DMS53 (cell line): ENCODE data around the gene THADA.
"Not testable (repeated sequence)": the region's sequence is repeated elsewhere in the genome, so short reads cannot be mapped to it uniquely, and the experiment has no call there.

Experiments used
- DNase-seq: peaks from one replicate; lab custom pipeline; 2025; lab: John Stamatoyannopoulos, UW

The THADA gene

GRCh38 chr2:43595603-43596412, at the start of gene THADA:
Gene THADA, minus strand, starts transcription at chr2:43596038. Its CDS starts 3,646 bp downstream, at chr2:43592392.
- DNase-seq: peak; percentile 100

GRCh38 chr2:43643680-43644079, 47.8 kb upstream of the THADA start:
- no peak for DNase-seq

- no peak for DNase-seq
Observed at GRCh38 chr2:43642363-43642762, 46.5 kb upstream of the THADA start.

GRCh38 chr2:43637030-43637803, 41.4 kb upstream of the THADA start, which contains the start of gene PLEKHH2:
Gene PLEKHH2, plus strand, starts transcription at chr2:43637260. Its CDS starts 7,414 bp downstream, at chr2:43644674.
- DNase-seq: peak; percentile 97

GRCh38 chr2:43636621-43637020, 40.8 kb upstream of the THADA start:
- DNase-seq: peak; percentile 88

- not testable (repeated sequence) for DNase-seq
Observed at GRCh38 chr2:43636153-43636552, 40.3 kb upstream of the THADA start.

- peak; percentile 97 for DNase-seq
Observed at GRCh38 chr2:43634604-43635306, 38.9 kb upstream of the THADA start.

- no peak for DNase-seq
Observed at GRCh38 chr2:43631618-43632317, 35.9 kb upstream of the THADA start.

- no peak for DNase-seq
Observed at GRCh38 chr2:43622931-43623451, 27.2 kb upstream of the THADA start.

GRCh38 chr2:43619511-43619910, 23.7 kb upstream of the THADA start:
- no peak for DNase-seq

- DNase-seq: no peak
Observed at GRCh38 chr2:43616967-43617680, 21.3 kb upstream of the THADA start.

GRCh38 chr2:43612944-43613343, 17.1 kb upstream of the THADA start:
- no peak for DNase-seq

- DNase-seq: peak; percentile 87
Observed at GRCh38 chr2:43611987-43612894, 16.4 kb upstream of the THADA start.

GRCh38 chr2:43610361-43610760, 14.5 kb upstream of the THADA start:
- DNase-seq: no peak

GRCh38 chr2:43609290-43609918, 13.6 kb upstream of the THADA start:
- DNase-seq: peak; percentile 85

- DNase-seq: peak; percentile 56
Observed at GRCh38 chr2:43605851-43606250, 10.0 kb upstream of the THADA start.

GRCh38 chr2:43605079-43605655, 9.3 kb upstream of the THADA start:
- DNase-seq: peak; percentile 88

GRCh38 chr2:43604674-43605073, 8.8 kb upstream of the THADA start:
- DNase-seq: no peak

GRCh38 chr2:43600596-43600995, 4.8 kb upstream of the THADA start:
- not testable (repeated sequence) for DNase-seq
